Adipocyte (in vitro differentiated cells): Measurements from ENCODE around the gene EID3.

Experiments used
- DNase-seq: peaks from one replicate; pipeline ENCODE4 v3.0.0-alpha.2; 2015; ENCODE audit warnings: low read depth
- H3K27me3 ChIP-seq: replicated peaks from 2 replicates; pipeline ENCODE4 v1.7.0; 2013; ENCODE audit warnings: mild to moderate bottlenecking, low read length, moderate library complexity; ENCODE audit not compliant: control insufficient read depth, insufficient read depth
- H3K36me3 ChIP-seq: 2 replicates; pipeline ENCODE4 v1.7.0; 2013; ENCODE audit warnings: low read length, mild to moderate bottlenecking, moderate library complexity; ENCODE audit not compliant: control insufficient read depth, insufficient read depth, severe bottlenecking
- H3K4me1 ChIP-seq: 2 replicates; pipeline ENCODE4 v1.7.0; 2013; ENCODE audit warnings: mild to moderate bottlenecking, low read length, moderate library complexity; ENCODE audit not compliant: control insufficient read depth, insufficient read depth
- H3K4me3 ChIP-seq: 2 replicates; pipeline ENCODE4 v1.7.0; 2013; ENCODE audit warnings: mild to moderate bottlenecking, low read length, moderate library complexity
- H3K9ac ChIP-seq: 2 replicates; pipeline ENCODE4 v1.7.0; 2013; ENCODE audit warnings: mild to moderate bottlenecking, low read length, moderate library complexity
- H3K9me3 ChIP-seq: 2 replicates; pipeline ENCODE4 v1.7.0; 2013; ENCODE audit warnings: mild to moderate bottlenecking, low read length, moderate library complexity; ENCODE audit not compliant: control insufficient read depth

The EID3 gene

DNA sequence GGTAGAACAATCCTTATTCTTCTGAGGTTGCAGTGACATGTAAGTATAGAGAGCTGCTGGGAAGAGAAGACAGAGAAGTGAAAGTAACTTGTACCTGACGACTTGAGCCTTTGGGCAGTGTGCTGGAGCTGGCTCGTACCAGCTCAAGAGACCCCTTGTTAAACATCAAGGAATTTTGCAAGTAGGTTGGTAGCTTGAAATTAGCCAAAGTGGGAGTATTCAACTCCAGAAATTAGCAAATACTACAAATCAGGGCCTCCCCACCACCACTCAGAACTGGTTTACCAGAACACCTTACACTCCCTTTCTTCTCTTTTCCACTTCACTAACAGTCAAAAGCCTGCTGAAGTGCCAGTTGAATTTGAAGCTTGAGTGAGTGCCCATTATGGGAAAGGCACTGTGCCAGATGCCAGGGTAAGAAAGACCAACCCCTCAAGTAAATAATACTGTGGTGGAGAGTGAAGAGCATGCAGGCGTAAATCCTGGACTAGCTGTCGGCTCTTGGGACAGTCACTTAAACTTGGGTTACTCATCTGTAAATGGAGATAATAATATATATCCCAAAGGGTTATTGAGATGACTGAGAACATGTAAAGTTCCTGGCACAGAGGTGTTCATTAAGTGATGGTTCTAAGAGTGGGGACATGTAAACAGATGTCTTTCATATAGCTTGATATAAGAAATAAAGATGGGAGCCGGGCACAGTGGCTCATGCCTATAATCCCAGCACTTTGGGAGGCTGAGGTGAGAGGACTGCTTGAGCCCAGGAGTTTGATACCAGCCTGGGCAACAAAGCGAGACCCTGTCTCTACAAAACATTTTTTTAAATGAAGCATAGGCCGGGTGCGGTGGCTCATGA lies 27.0 kb upstream of the EID3 start:
- DNase-seq, result no peak
- H3K4me1 ChIP-seq, result peaks cover 27% of the 10 kb centered on the region
- peaks cover 4% of the 10 kb centered on the region for H3K36me3 ChIP-seq
- peak overlapping the region; percentile 4 for H3K4me3 ChIP-seq
- H3K9ac ChIP-seq, result no peak overlapping the region
- H3K27me3 ChIP-seq, result no peaks in the 10 kb centered on the region
- H3K9me3 ChIP-seq, result no peaks in the 10 kb centered on the region

- H3K36me3 ChIP-seq, result no peaks in the 10 kb centered on the region
- peaks cover 41% of the 10 kb centered on the region for H3K4me1 ChIP-seq
- peak; percentile 28 for DNase-seq
- H3K4me3 ChIP-seq, result peak overlapping the region; percentile 57
- H3K9ac ChIP-seq, result peak overlapping the region; percentile 73
- no peaks in the 10 kb centered on the region for H3K27me3 ChIP-seq
- no peaks in the 10 kb centered on the region for H3K9me3 ChIP-seq
These were observed 24.4 kb upstream of the EID3 start for GRCh38 chr12:104279164-104279563.

DNA sequence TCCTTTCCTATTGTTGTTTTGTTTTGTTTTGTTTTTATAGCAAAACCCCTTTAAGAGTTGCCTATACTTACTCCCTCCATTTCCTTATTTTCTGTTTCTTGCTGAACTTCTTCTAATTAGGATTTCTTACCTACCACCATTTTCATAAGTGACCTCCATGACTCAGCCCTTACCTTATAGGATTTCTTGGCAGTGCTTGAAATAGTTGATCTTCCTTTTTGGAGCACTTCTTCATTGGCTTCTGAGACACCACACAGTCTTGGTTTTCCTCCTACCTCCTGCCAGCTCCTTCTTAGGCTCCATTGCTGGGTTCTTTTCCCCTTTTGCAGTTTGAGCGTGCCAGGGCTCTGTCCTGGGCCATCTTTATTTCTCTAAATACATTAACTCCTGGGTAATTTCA lies 23.4 kb upstream of the EID3 start:
- Histone ChIP-seq H3K4me3 (peak overlapping the region; percentile 76), H3K27me3 (no peaks in the 10 kb centered on the region), H3K36me3 (no peaks in the 10 kb centered on the region), H3K9ac (peak overlapping the region; percentile 79), H3K9me3 (no peaks in the 10 kb centered on the region), H3K4me1 (peaks cover 41% of the 10 kb centered on the region)
- DNase-seq, result no peak

DNA sequence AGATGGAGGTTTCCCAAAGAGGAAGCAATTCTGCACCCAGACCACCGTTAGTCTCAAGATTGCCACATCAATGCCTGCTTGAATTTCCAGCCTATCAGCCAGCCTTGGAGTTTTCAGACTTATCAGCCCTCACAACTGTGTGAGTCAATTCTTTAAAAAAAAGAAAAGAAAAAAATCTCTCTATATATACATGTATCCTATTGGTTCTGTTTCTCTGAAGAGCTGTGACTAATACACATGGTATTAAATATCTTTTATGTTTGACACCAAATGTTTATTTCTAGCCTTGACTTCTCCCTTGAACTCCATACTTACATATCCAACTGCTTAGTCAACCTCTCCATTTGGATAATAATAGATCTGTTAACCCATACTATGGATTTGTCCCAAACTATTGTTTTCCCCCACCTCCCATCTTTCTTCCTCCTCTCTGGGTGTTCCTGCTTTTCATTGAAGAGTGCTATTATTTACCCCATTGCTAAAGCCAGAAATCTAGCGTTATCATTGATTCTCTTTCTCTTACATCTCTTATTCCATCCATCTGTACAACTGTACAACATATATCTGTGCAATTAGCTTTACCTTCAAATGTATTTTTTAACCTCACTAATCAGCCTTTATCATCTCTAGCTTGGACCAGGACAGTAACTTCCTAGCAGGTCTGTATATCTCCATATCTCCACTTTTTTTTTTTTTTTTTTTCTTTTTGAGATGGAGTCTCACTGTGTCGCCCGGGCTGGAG lies 22.7 kb upstream of the EID3 start:
- H3K4me3 ChIP-seq, result peak overlapping the region; percentile 76
- no peaks in the 10 kb centered on the region for H3K9me3 ChIP-seq
- peak; percentile 92 for DNase-seq
- H3K9ac ChIP-seq, result peak overlapping the region; percentile 79
- no peaks in the 10 kb centered on the region for H3K36me3 ChIP-seq
- peaks cover 49% of the 10 kb centered on the region for H3K4me1 ChIP-seq
- no peaks in the 10 kb centered on the region for H3K27me3 ChIP-seq

DNA sequence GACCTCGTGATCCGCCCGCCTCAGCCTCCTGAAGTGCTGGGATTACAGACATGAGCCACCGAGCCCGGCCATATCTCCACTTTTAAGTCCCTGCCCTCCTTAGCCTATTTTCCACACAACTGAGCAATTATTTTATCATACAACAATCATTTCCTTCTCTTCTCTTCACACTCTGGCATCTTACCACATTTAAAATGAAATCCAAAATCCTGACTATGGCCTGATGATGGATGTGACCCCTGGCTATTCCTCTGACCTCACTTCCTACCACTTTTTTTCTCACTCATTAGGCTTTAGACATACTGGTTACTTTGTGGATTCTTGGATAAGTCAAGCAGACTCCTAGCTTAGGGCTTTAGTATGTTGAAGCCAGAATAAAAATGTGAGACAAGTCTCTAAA lies 21.9 kb upstream of the EID3 start:
- Histone ChIP-seq H3K4me3 (peak overlapping the region; percentile 15), H3K4me1 (peaks cover 52% of the 10 kb centered on the region), H3K36me3 (no peaks in the 10 kb centered on the region), H3K9me3 (no peaks in the 10 kb centered on the region), H3K27me3 (no peaks in the 10 kb centered on the region), H3K9ac (peak overlapping the region; percentile 77)
- peak; percentile 25 for DNase-seq

DNA sequence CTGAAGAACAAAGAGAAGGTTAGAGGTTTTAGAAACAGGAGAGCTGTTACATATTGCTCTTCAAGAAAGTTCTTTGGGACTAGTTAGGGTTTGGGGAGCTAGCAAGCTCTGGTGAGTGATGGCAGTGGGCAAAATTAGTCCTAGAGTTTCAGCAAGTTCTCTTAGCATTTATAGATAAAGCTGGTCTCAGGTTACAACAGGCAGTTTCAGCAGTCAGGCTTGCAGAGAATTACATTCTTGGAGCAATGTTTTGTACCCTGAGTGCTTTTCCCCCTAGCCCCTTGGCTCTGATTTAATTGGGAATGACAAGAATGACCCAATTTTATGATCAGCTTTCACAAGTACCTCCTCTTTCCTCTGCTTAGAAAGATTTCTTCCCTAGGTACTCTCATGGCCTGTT lies 21.4 kb upstream of the EID3 start:
- Histone ChIP-seq H3K36me3 (no peaks in the 10 kb centered on the region), H3K4me3 (peak overlapping the region; percentile 15), H3K9ac (peak overlapping the region; percentile 77), H3K4me1 (peaks cover 52% of the 10 kb centered on the region), H3K9me3 (no peaks in the 10 kb centered on the region), H3K27me3 (no peaks in the 10 kb centered on the region)
- DNase-seq, result peak; percentile 90

DNA sequence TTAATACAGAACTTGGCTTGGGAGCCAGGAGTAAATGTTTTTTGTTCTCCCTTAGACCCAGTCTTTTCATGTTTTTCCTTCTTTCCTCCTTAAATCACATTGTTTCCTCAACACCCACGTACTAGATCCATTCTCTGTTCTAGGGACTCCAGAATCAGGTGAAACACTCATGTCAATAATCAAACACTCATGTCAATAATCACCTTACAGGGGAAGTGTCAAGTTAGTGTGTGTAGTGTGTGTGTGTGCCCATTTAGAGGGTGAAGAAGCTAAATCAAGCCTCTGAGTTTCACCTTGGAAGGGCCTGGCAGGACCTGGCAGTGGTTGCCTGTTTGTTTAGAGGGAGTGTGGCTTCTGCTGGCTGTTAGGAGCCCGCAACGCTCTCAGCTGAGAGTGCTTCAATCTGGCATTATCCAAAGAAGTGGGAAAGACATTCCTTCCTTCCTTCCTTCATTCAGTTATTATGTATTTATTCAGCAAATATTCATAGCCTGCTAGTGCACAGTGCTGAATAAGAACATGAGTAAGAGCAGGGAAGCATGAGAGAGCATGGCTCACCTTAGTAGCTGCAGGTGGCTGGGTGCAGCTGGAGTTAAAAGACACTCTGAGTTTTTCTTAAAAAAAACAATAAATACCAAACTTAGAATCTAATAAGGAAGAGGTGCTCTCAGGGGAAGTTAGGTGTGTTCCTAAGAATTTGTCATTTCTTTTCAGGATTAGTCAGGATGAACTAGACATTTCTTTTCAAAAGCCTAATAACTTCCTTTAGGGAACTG lies 17.6 kb upstream of the EID3 start:
- Histone ChIP-seq H3K9me3 (no peaks in the 10 kb centered on the region), H3K9ac (peak overlapping the region; percentile 100), H3K4me3 (peak overlapping the region; percentile 99), H3K4me1 (peaks cover 37% of the 10 kb centered on the region), H3K27me3 (no peaks in the 10 kb centered on the region), H3K36me3 (peaks cover 18% of the 10 kb centered on the region)
- peak; percentile 44 for DNase-seq

DNA sequence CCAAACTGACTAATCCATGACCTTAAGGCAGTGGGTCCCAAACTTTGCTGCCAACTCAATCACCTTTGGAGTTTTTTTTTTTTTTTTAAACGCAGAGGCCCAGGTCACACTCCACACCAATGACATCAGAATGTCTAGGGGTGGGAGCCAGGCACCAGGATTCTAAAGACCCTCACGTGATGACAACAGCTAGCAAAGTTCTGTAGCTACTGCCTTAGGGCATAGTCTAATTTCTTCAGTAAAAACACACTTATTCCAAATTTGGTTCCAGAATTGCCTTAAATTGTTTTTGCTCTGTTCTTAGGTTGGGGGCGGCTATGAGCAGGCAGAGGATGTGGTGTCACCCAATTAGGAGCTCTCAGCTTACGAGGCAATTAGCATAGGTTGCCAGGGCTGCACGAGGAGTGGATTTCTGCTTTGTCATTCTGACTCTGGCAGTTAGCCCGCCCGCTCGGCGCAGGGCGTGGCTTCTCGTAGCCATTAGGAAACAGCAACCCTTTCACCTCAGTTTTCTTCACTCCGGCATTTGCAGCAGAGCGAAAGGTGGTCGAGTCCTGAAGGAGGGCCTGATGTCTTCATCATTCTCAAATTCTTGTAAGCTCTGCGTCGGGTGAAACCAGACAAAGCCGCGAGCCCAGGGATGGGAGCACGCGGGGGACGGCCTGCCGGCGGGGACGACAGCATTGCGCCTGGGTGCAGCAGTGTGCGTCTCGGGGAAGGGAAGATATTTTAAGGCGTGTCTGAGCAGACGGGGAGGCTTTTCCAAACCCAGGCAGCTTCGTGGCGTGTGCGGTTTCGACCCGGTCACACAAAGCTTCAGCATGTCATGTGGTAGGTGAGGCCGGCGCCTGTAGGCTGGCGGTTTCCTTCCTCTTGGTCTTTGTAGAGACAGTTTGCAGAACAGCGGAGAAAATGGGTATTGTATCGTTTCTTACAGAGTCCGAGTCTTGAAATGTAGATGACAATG lies 16.7 kb upstream of the EID3 start:
- DNase-seq, result peak; percentile 98
- Histone ChIP-seq H3K4me3 (peak overlapping the region; percentile 99), H3K4me1 (peaks cover 32% of the 10 kb centered on the region), H3K9ac (peak overlapping the region; percentile 100), H3K36me3 (peaks cover 25% of the 10 kb centered on the region), H3K27me3 (no peaks in the 10 kb centered on the region), H3K9me3 (no peaks in the 10 kb centered on the region)

DNA sequence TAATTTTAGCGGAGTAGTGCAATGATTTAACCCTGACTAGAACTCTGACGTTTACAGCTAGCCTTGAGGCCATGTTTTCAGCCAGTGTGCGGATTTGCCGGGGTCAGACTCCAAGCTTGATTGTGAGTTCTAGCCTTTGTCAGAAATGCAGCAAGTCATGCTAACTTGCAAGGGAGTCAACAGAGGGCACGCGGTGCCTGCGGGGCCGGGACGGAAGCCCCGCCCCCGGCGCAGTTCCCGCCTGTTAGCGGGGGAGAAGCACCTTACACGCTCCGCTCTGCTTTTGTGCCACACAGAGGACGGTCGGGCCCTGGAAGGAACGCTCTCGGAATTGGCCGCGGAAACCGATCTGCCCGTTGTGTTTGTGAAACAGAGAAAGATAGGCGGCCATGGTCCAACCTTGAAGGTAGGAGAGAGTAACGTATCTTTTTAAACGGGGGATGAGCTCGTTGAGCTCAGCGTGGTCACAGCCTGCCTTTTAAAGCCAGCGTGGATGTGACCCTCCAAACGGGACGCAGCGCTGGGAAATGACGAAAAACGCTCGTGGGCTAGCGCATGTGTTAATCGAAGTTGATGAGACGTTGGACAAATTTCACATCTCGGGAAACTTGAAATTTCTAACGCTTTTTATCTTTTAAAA lies 14.8 kb upstream of the EID3 start:
- no peaks in the 10 kb centered on the region for H3K27me3 ChIP-seq
- peak overlapping the region; percentile 99 for H3K4me3 ChIP-seq
- peak overlapping the region; percentile 100 for H3K9ac ChIP-seq
- peaks cover 45% of the 10 kb centered on the region for H3K36me3 ChIP-seq
- H3K9me3 ChIP-seq, result no peaks in the 10 kb centered on the region
- peaks cover 39% of the 10 kb centered on the region for H3K4me1 ChIP-seq
- DNase-seq, result peak; percentile 72

DNA sequence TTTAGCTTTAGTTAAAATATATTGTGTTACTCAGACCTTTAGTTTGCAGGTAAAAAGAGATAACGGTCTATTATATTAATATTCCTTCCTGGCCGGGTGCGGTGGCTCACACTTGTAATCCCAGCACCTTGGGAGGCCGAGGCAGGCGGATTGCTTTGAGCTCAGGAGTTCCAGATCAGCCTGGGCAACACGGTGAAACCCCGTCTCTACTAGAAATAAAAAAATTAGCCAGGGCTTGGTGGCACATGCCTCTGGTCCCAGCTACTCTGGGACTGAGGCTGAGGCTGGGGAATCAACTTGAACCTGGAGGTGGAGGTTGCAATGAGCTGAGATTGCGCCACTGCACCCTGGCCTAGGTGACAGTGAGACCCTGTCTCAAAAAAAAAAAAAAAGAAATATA lies 13.2 kb upstream of the EID3 start:
- Histone ChIP-seq H3K27me3 (no peaks in the 10 kb centered on the region), H3K9me3 (no peaks in the 10 kb centered on the region), H3K4me3 (peak overlapping the region; percentile 99), H3K36me3 (peaks cover 60% of the 10 kb centered on the region), H3K9ac (peak overlapping the region; percentile 100), H3K4me1 (peaks cover 45% of the 10 kb centered on the region)
- DNase-seq, result peak; percentile 42
